CD8-positive, alpha-beta memory T cell (primary cell): ENCODE data around the gene HHIPL1. TPM values are rescaled to one million over a fixed set of nuclear protein-coding genes. Genes with fewer than 3 reads are reported as not detected.

Experiments
- CTCF ChIA-PET: fragments of 350-600 bp; sonication (Branson Sonifier 250); formaldehyde crosslinking; loops from one replicate; lab custom pipeline; 2021; ENCODE audit warnings: antibody characterized with exemption; lab: Charles Lee
- POLR2A ChIA-PET: fragments of 350-600 bp; sonication (Branson Sonifier 250); formaldehyde crosslinking; loops from one replicate; lab custom pipeline; 2021; ENCODE audit warnings: antibody characterized with exemption; lab: Charles Lee
- DNase-seq, 5 donors: peaks; one replicate each; pipeline versions ENCODE4 v3.0.0 to v3.0.0-alpha.2; 2020 to 2022; ENCODE audit warnings: mixed read lengths in 1 of 5
- H3K27ac ChIP-seq: one replicate; pipeline ENCODE4 v1.7.0; 2013; ENCODE audit warnings: low read depth, mild to moderate bottlenecking, low read length, moderate library complexity
- H3K27me3 ChIP-seq: 2 replicates; pipeline ENCODE4 v1.7.0; 2013; ENCODE audit warnings: low read length, mild to moderate bottlenecking; ENCODE audit not compliant: insufficient read depth, poor library complexity, severe bottlenecking
- H3K36me3 ChIP-seq: 2 replicates; pipeline ENCODE4 v1.7.0; 2013; ENCODE audit warnings: mild to moderate bottlenecking, low read length, moderate library complexity; ENCODE audit not compliant: insufficient read depth
- H3K4me1 ChIP-seq: 2 replicates; pipeline ENCODE4 v1.7.0; 2013; ENCODE audit warnings: mild to moderate bottlenecking, low read length, moderate library complexity; ENCODE audit not compliant: insufficient read depth
- H3K4me3 ChIP-seq: 2 replicates; pipeline ENCODE4 v1.7.0; 2013; ENCODE audit warnings: mild to moderate bottlenecking, low read length
- H3K9me3 ChIP-seq: 2 replicates; pipeline ENCODE4 v1.7.0; 2013; ENCODE audit warnings: mild to moderate bottlenecking, low read length
- H3K27ac Mint-ChIP-seq, 8 donors: one replicate each; pipeline ENCODE4 v1.8.0; 2020 to 2021; ENCODE audit warnings: mixed read lengths in 8 of 8, mild to moderate bottlenecking in 6 of 8, inconsistent platforms in 3 of 8, moderate library complexity in 3 of 8
- H3K27me3 Mint-ChIP-seq, 2 donors: one replicate each; pipeline ENCODE4 v1.8.0; 2020 to 2021; ENCODE audit warnings: mixed read lengths in 2 of 2, mild to moderate bottlenecking in 1 of 2, moderate library complexity in 1 of 2
- H3K36me3 Mint-ChIP-seq, 3 donors: one replicate each; pipeline ENCODE4 v1.8.0; 2020 to 2021; ENCODE audit warnings: mixed read lengths in 3 of 3, inconsistent platforms in 1 of 3, mild to moderate bottlenecking in 1 of 3
- H3K4me1 Mint-ChIP-seq, 3 donors: one replicate each; pipeline ENCODE4 v1.8.0; 2020 to 2021; ENCODE audit warnings: mixed read lengths in 3 of 3, inconsistent platforms in 1 of 3, mild to moderate bottlenecking in 1 of 3
- H3K4me3 Mint-ChIP-seq, 7 donors: one replicate each; pipeline ENCODE4 v1.8.0; 2020 to 2021; ENCODE audit warnings: mixed read lengths in 7 of 7, mild to moderate bottlenecking in 6 of 7, moderate library complexity in 4 of 7, inconsistent platforms in 2 of 7
- H3K9me3 Mint-ChIP-seq, 5 donors: one replicate each; pipeline ENCODE4 v1.8.0; 2020 to 2022; ENCODE audit warnings: mixed read lengths in 5 of 5, mild to moderate bottlenecking in 3 of 5, moderate library complexity in 2 of 5, inconsistent platforms in 1 of 5
- polyA plus RNA-seq: library from polyadenylated mRNA; unstranded; fragments of 300-500 nt; fragmentation: Illumina TruSeq; gene quantifications from one replicate; pipeline ENCODE4 v1.2.3, GENCODE V29; 2021
- total RNA-seq, 2 experiments: library from RNA; stranded (reverse); gene quantifications; one replicate each; pipeline ENCODE4 v1.2.3, GENCODE V29; 2021

HHIPL1 gene
- total and polyA plus RNA-seq, 3 experiments from 2014 or later, result 0.04 TPM; not detected in 2

DNA sequence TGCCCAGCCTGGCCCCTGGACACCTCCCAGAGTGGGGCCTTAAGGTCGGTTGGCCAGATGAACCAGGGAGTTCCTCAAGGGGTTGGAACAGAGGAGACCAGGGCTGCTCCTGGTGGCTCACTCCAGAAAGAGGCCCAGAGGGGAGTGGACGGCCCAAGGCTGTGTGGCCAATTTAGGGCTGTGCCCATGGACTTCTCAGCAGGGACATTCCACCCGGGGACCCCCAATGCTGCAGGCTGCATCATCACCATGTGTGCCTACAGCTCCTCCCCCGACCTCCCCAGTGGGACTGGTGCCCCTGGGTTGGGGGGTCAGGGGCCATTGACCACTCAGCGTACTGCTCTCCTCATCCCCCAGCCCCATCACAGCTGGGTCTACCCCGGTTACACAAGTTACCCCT lies 21.6 kb downstream of the HHIPL1 start:
- no peak overlapping the region for H3K4me3 Mint-ChIP-seq
- H3K9me3 Mint-ChIP-seq, result peaks cover 0 to 2% (median 0%) of the 10 kb centered on the region in 5 donors
- H3K27ac ChIP-seq, result no peak overlapping the region
- no peaks in the 10 kb centered on the region for H3K27me3 ChIP-seq
- no peaks in the 10 kb centered on the region for H3K4me1 Mint-ChIP-seq
- ChIA-PET POLR2A (no interaction called here), CTCF (no interaction called here)
- no peak overlapping the region for H3K4me3 ChIP-seq
- H3K9me3 ChIP-seq, result no peaks in the 10 kb centered on the region
- H3K4me1 ChIP-seq, result no peaks in the 10 kb centered on the region
- no peaks in the 10 kb centered on the region for H3K36me3 ChIP-seq
- no peak overlapping the region for H3K27ac Mint-ChIP-seq
- no peak for DNase-seq
- H3K27me3 Mint-ChIP-seq, result peaks cover 7 to 26% of the 10 kb centered on the region in 2 donors
- H3K36me3 Mint-ChIP-seq, result no peaks in the 10 kb centered on the region

DNA sequence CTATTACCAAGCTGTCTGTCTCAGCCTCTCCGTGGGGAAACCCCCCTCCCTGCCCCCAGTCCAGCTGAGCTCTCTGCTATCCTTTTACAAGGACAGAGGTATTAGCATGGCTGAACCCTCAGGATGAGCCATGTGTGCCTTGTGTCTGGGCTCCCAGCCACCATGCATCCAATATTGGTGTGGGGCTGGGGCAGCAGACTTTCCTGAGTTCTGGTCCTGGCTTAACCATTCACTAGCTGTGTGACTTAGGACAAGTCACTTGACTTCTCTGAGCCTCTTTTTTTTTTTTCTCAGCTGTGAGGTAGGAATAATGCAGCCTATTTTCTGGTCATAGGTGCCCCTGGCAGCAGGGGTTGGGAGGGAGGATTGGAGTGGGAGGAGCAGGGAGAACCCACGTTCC lies 22.1 kb downstream of the HHIPL1 start:
- no peaks in the 10 kb centered on the region for H3K36me3 ChIP-seq
- Mint-ChIP-seq H3K4me3 (no peak overlapping the region), H3K9me3 (peaks cover 0 to 2% (median 0%) of the 10 kb centered on the region in 5 donors), H3K4me1 (peaks cover 0 to 1% (median under 1%) of the 10 kb centered on the region in 3 donors), H3K27ac (no peak overlapping the region), H3K36me3 (no peaks in the 10 kb centered on the region), H3K27me3 (peaks cover 7 to 21% of the 10 kb centered on the region in 2 donors)
- no peak for DNase-seq
- H3K4me3 ChIP-seq, result no peak overlapping the region
- H3K4me1 ChIP-seq, result no peaks in the 10 kb centered on the region
- POLR2A ChIA-PET, result no interaction called here
- CTCF ChIA-PET, result interaction anchor here (1.8 kb wide), 1 partner anchor 63 kb away, joined by 4 read pairs; no protein-coding TSS in a partner anchor
- H3K27me3 ChIP-seq, result no peaks in the 10 kb centered on the region
- H3K9me3 ChIP-seq, result no peaks in the 10 kb centered on the region
- H3K27ac ChIP-seq, result no peak overlapping the region

DNA sequence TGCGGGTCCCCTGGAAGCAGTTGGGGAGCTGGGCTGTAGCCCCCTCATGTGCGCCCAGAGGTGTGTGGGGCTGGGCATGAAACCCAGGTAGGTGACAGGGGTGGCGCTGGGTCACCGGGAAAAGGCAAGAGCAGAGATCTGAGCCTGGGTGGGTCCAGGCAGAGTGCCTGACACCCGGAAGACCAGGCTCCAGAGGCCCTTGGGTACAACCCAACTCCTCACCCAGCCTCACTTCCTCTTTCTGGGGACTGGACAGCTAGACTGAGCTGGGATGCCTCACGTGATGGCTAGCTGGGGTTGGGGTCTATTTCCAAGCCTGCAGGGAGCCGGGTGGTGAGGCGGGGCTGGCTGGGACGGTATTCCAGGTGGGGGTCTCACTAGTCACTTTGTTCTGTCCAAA lies 22.9 kb downstream of the HHIPL1 start:
- Mint-ChIP-seq H3K27me3 (peaks cover 12 to 18% of the 10 kb centered on the region in 2 donors), H3K4me3 (no peak overlapping the region), H3K9me3 (peaks cover 0 to 2% (median 0%) of the 10 kb centered on the region in 5 donors), H3K27ac (no peak overlapping the region), H3K4me1 (peaks cover 7 to 9% (median 7%) of the 10 kb centered on the region in 3 donors), H3K36me3 (peaks cover 0 to 5% (median 0%) of the 10 kb centered on the region in 3 donors)
- Histone ChIP-seq H3K9me3 (no peaks in the 10 kb centered on the region), H3K27ac (no peak overlapping the region), H3K27me3 (no peaks in the 10 kb centered on the region), H3K36me3 (no peaks in the 10 kb centered on the region), H3K4me3 (no peak overlapping the region), H3K4me1 (peaks cover 2% of the 10 kb centered on the region)
- ChIA-PET CTCF (interaction anchor here (1.0 to 1.8 kb wide), 2 partner anchors 11 to 62 kb away, joined by 3 to 4 read pairs; no protein-coding TSS in a partner anchor), POLR2A (no interaction called here)
- no peak for DNase-seq

DNA sequence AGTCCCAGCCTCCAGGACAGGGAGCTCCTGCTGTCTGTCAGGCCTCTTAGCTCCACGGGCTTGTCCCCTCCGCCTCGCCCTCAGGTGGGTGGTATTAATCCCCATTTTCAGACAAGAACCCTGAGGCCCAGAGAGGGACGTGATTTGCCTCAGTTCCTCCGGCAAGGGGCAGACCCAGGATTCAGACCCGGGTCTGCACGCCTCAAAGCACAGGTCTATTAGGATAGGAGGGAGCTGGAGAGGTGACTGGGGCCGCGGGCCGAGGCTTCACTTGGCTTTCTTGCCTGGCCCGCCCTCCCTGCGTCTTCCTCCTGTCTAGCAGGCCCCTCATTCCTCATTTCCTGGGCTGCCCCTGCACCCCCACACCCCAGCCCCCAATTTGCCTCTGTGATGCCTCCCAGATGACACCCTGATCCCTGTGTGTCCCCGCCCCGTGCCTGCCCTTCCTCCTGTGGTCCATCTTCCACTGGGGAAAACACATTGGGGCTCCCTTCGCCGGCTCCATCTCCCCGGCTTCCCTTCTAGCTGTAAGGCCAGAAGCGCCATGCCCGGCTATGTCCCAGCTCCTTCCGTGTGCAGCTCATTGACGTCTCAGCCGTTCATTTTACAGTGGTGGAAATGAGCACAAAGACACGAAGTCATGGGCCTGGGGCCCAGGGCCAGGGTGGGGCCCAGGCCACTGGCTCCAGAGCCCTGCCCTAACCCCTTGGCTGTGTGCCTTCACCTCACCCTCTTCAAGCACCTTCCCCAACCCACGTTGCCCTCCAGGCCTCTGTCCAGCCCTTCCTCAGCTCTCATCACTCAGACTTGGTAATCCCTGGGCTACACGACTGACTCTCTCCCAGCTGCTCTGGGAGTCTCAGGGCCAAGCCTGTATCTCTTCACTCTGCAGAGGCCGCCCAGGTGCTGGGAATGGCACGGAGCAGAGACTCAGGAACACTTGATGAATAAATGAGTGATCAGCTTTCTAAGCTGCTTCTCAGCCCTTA lies 23.7 kb downstream of the HHIPL1 start:
- Histone ChIP-seq H3K27ac (no peak overlapping the region), H3K4me3 (no peak overlapping the region), H3K27me3 (no peaks in the 10 kb centered on the region), H3K36me3 (no peaks in the 10 kb centered on the region), H3K4me1 (peaks cover 6% of the 10 kb centered on the region), H3K9me3 (no peaks in the 10 kb centered on the region)
- peak in 1 of 5 donors; percentile 46 for DNase-seq
- Mint-ChIP-seq H3K27ac (no peak overlapping the region), H3K36me3 (peaks cover 0 to 5% (median 0%) of the 10 kb centered on the region in 3 donors), H3K9me3 (peaks cover 0 to 2% (median 0%) of the 10 kb centered on the region in 5 donors), H3K27me3 (peaks cover 11 to 12% of the 10 kb centered on the region in 2 donors), H3K4me3 (no peak overlapping the region), H3K4me1 (peaks cover 8 to 14% (median 11%) of the 10 kb centered on the region in 3 donors)
- ChIA-PET CTCF (interaction anchor here (1.0 to 1.8 kb wide), 3 partner anchors 11 to 61 kb away, joined by 3 to 4 read pairs (median 4); partner anchors contain the start of gene CYP46A1), POLR2A (no interaction called here)

DNA sequence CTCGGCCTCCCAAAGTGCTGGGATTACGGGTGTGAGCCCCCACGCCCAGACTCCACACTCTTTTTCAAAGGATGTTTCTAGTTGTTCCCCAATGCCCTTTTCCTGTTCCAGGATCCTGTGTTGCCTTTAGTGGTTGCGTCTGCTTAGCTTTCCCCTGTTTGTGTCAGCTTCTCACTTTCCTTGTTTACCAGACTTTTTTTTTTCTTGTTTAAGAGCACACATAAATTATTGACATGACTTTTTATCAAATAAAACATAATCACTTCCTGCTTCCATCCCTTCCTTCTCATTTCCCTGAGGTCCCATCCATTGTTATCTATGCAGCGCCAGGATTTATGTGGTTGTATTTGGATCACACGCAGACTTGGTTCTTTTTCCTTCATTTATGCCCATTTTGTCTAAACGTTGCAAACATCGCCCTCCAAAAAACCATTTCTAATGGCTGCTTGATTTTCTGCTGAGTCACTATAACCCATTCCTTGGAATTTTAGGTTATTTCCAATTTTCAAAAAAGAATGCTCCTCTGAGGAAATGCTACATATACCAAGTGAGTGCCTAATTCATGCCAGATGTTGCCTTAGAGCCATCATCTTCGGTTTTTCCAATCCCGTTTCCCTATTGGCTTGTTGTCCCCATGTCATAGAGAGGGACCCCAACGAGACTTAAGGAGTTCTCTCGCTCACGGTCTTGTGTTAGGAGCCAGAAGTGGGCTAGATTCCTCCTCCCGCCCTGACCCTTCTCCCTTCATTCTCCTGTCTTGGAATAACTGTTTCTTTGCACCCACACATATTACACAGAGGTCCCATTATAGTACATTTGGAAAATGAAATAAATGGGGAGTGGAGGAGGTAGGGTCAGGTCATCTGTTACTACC lies 25.7 kb downstream of the HHIPL1 start:
- H3K4me1 ChIP-seq, result peaks cover 6% of the 10 kb centered on the region
- Mint-ChIP-seq H3K9me3 (no peaks in the 10 kb centered on the region), H3K36me3 (peaks cover 0 to 5% (median 0%) of the 10 kb centered on the region in 3 donors), H3K27me3 (peaks cover 9 to 10% of the 10 kb centered on the region in 2 donors), H3K4me1 (peaks cover 8 to 19% (median 11%) of the 10 kb centered on the region in 3 donors), H3K4me3 (no peak overlapping the region), H3K27ac (no peak overlapping the region)
- CTCF ChIA-PET, result no interaction called here
- no peak overlapping the region for H3K4me3 ChIP-seq
- no peaks in the 10 kb centered on the region for H3K27me3 ChIP-seq
- POLR2A ChIA-PET, result no interaction called here
- H3K36me3 ChIP-seq, result no peaks in the 10 kb centered on the region
- H3K9me3 ChIP-seq, result no peaks in the 10 kb centered on the region
- H3K27ac ChIP-seq, result no peak overlapping the region
- peak in 1 of 5 donors; percentile 24 for DNase-seq

DNA sequence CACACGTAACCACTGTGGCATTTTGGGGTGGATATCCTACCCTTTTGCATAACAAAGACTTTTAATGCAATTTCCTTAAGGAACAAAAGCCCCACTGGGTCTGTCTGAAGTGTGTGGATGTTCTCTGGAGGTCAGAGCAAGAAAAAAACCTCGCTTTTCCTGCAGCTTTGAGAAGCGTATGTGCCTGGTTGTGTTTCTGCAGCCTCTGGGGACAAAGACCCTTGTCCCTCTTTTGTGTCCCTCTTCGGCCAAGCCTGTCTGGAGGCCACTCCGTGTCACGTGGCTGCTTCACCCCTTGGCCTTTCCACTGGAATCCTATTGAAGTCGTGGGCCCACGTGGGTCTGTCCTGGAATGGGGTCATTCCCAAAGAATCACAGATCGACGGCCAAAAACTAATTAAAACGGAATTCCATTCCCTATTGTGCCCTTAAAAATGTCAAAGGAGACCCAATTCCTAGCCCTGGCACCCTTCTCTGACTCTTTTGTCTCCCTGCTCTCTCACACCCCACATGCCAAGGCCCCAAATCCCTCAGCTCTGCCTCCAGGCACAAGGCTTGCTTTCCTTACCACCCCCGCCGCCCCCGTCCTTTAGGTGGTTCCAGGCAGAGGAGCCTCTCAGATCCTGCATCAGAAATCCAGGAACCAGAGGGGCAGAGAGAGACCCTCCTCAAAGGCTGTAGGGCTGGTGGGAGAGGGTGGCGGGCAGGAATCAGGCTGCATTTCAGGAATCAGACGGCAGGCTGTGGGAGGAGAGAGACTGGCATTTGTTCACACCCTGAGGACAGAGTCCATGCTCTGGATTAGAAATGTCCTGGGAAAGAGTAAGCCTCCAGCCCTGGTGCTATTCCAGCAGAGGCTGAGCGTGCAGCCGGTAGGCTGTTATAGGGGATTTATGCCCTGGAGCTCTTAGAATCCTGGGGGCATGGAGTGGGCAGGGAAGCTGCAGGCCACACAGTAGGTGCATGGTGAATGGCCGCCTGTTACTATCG lies 26.6 kb downstream of the HHIPL1 start:
- Mint-ChIP-seq H3K27ac (no peak overlapping the region), H3K4me1 (peaks cover 13 to 27% (median 14%) of the 10 kb centered on the region in 3 donors), H3K27me3 (peaks cover 10 to 12% of the 10 kb centered on the region in 2 donors), H3K36me3 (peaks cover 0 to 5% (median 0%) of the 10 kb centered on the region in 3 donors), H3K4me3 (no peak overlapping the region), H3K9me3 (no peaks in the 10 kb centered on the region)
- no peak overlapping the region for H3K4me3 ChIP-seq
- ChIA-PET CTCF (no interaction called here), POLR2A (no interaction called here)
- no peaks in the 10 kb centered on the region for H3K9me3 ChIP-seq
- peaks cover 13% of the 10 kb centered on the region for H3K4me1 ChIP-seq
- no peaks in the 10 kb centered on the region for H3K27me3 ChIP-seq
- DNase-seq, result peak in 1 of 5 donors; percentile 20
- no peak overlapping the region for H3K27ac ChIP-seq
- no peaks in the 10 kb centered on the region for H3K36me3 ChIP-seq
